HepG2 (cell line): ENCODE measurements around the gene U2AF2. TPM values are rescaled to one million over a fixed set of nuclear protein-coding genes. Genes with fewer than 3 reads are reported as not detected.
A peak's percentile ranks its signal among the peaks of the same experiment; 100 is the strongest.

Experiments
- DMTF1 ChIP-seq: sonication (generic); formaldehyde crosslinking; IDR thresholded peaks from 2 replicates; pipeline ENCODE4 v1.4.0; 2020; ENCODE audit warnings: mild to moderate bottlenecking, missing genetic modification reagents
- GTF2F1 ChIP-seq: fragments of 150-350 bp; IDR thresholded peaks from 2 replicates; pipeline ENCODE4 v1.6.1; 2014; ENCODE audit warnings: low read length
- HMG20B ChIP-seq: conservative IDR thresholded peaks from 2 replicates; pipeline ENCODE4 v1.6.1; 2016; ENCODE audit warnings: missing genetic modification reagents, missing compliant biosample characterization
- KDM4B ChIP-seq: sonication (generic); formaldehyde crosslinking; IDR thresholded peaks from 2 replicates; pipeline ENCODE4 v1.4.0; 2020; ENCODE audit warnings: missing genetic modification reagents
- MED1 ChIP-seq: sonication (generic); formaldehyde crosslinking; IDR thresholded peaks from 2 replicates; pipeline ENCODE4 v1.4.0; 2020; ENCODE audit warnings: missing genetic modification reagents
- NFE2L1 ChIP-seq: sonication (generic); formaldehyde crosslinking; IDR thresholded peaks from 2 replicates; pipeline ENCODE4 v1.4.0; 2020; ENCODE audit warnings: missing genetic modification reagents, mild to moderate bottlenecking, borderline replicate concordance
- NFYB ChIP-seq: sonication (generic); formaldehyde crosslinking; IDR thresholded peaks from 2 replicates; pipeline ENCODE4 v1.4.0; 2020; ENCODE audit warnings: missing genetic modification reagents
- SAP130 ChIP-seq: IDR thresholded peaks from 2 replicates; pipeline ENCODE4 v1.6.1; 2016; ENCODE audit warnings: low read depth
- SUZ12 ChIP-seq: fragments of 150-350 bp; IDR thresholded peaks from 2 replicates; pipeline ENCODE4 v1.6.1; 2014; ENCODE audit warnings: low read depth, low read length
- ZBTB43 ChIP-seq: sonication (generic); formaldehyde crosslinking; conservative IDR thresholded peaks from 2 replicates; pipeline ENCODE4 v1.4.0; 2020; ENCODE audit warnings: missing genetic modification reagents
- ZBTB7A ChIP-seq: sonication (generic); formaldehyde crosslinking; IDR thresholded peaks from 2 replicates; pipeline ENCODE4 v1.8.0; 2022; ENCODE audit warnings: mild to moderate bottlenecking, missing genetic modification reagents
- ZNF17 ChIP-seq: sonication (generic); formaldehyde crosslinking; IDR thresholded peaks from 2 replicates; pipeline ENCODE4 v1.5.0; 2020; ENCODE audit warnings: mild to moderate bottlenecking, missing genetic modification reagents
- ZNF24 ChIP-seq: fragments of 450-650 bp; IDR thresholded peaks from 2 replicates; pipeline ENCODE4 v1.6.1; 2017; ENCODE audit warnings: antibody characterized with exemption, mild to moderate bottlenecking
- ZNF670 ChIP-seq: sonication (generic); formaldehyde crosslinking; IDR thresholded peaks from 2 replicates; pipeline ENCODE4 v1.8.0; 2022; ENCODE audit warnings: mild to moderate bottlenecking, missing genetic modification reagents, borderline replicate concordance
- ZNF749 ChIP-seq: sonication (generic); formaldehyde crosslinking; IDR thresholded peaks from 2 replicates; pipeline ENCODE4 v1.8.0; 2022; ENCODE audit warnings: mild to moderate bottlenecking, missing genetic modification reagents, moderate library complexity, borderline replicate concordance
- ZSCAN21 ChIP-seq: sonication (generic); formaldehyde crosslinking; IDR thresholded peaks from 2 replicates; pipeline ENCODE4 v1.8.0; 2022; ENCODE audit warnings: mild to moderate bottlenecking, missing genetic modification reagents, moderate library complexity, borderline replicate concordance
- polyA plus RNA-seq, 8 experiments: library from polyadenylated mRNA; depleted of rRNA in 3 of 8; stranded (reverse) in 7 of 8; unstranded in 1 of 8; fragments of >200 nt; fragmentation: Illumina TruSeq in 4 of 8; extraction: Trizol in 4 of 8; gene quantifications; 2 replicates each; pipeline versions ENCODE4 v1.2.1 to v1.2.3, GENCODE V29; 2011 to 2016; ENCODE audit warnings: low read depth in 4 of 8, missing spikeins in 1 of 8, mixed read lengths in 1 of 8; ENCODE audit not compliant: insufficient read depth in 1 of 8
- total RNA-seq, 5 experiments: library from RNA; depleted of rRNA; stranded (reverse); fragments of >200 nt; fragmentation: Illumina TruSeq; extraction: Trizol; gene quantifications; 2 replicates each; pipeline ENCODE4 v1.2.3, GENCODE V29; 2016; ENCODE audit warnings: low read depth in 1 of 5
- TF ChIP-seq, protein P1 (sequence below): sonication (generic); formaldehyde crosslinking; conservative IDR thresholded peaks from 2 replicates; pipeline ENCODE4 v1.5.0; 2020; ENCODE audit warnings: missing genetic modification reagents
- TF ChIP-seq, protein P2 (sequence below): sonication (generic); formaldehyde crosslinking; IDR thresholded peaks from 2 replicates; pipeline ENCODE4 v1.4.0; 2020; ENCODE audit warnings: mild to moderate bottlenecking, missing genetic modification reagents
- TF ChIP-seq, protein P3 (sequence below): sonication (generic); formaldehyde crosslinking; IDR thresholded peaks from 2 replicates; pipeline ENCODE4 v1.5.1; 2020; ENCODE audit warnings: missing genetic modification reagents, mild to moderate bottlenecking, borderline replicate concordance

Gene U2AF2
- total and polyA plus RNA-seq, 2 of the 13 experiments (the other 11 are each of a cell fraction or from before 2014, with no cell fraction given), result 84.3 to 124 TPM

DNA sequence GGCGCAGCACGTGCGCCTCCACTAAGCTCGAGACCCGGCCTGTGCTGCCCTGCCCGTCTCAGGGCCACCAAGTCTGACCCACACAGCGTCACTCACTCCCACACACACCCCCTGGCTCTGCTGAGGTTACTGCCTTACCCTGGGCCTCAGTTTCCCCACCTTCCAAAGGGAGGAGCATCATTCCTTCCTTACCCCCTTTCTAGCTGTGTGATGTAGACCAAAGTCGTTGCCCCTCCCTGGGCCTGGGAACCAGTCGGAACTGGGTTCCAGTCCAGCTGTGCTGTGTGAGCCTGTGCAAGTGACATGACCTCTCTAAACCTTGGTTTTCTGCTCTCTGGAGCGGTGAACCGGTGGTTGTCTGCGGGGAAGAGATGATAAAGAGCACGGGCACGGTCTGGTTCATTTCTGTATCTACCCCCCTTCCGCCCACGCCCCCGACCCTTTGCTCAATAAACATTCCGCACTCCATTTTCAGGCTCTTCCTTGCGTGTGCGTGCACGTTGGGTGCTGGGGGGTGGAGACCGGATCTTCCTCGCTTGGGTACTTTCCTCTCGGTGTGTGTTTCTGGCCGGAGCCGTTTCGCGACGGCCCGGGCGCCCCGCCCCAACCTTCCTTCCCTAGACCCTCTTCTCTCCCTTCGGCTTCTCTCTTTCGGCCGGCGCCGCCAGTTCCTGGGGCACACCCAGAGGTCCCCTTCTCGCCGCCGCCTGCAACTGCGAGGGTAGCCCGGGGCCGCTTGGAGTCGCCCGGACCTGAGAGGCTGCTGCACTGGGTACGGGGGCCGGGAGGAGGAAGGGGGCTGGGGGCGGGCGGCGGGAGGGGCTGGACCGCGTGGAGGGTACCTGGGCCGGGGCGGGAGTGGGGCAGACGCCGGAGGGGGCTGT is 11.6 kb upstream of the U2AF2 start, which contains the start of gene ZNF581 (continued):
- peak; percentile 64 for TF ChIP-seq MED1 (CRISPR knock-in tag)
- TF ChIP-seq ZBTB43 (CRISPR knock-in tag), result no peak
- TF ChIP-seq HMG20B (CRISPR knock-in tag), result no peak
- TF ChIP-seq, protein P1, sequence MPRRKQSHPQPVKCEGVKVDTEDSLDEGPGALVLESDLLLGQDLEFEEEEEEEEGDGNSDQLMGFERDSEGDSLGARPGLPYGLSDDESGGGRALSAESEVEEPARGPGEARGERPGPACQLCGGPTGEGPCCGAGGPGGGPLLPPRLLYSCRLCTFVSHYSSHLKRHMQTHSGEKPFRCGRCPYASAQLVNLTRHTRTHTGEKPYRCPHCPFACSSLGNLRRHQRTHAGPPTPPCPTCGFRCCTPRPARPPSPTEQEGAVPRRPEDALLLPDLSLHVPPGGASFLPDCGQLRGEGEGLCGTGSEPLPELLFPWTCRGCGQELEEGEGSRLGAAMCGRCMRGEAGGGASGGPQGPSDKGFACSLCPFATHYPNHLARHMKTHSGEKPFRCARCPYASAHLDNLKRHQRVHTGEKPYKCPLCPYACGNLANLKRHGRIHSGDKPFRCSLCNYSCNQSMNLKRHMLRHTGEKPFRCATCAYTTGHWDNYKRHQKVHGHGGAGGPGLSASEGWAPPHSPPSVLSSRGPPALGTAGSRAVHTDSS (CRISPR knock-in tag), result no peak
- TF ChIP-seq ZNF17, result no peak
- 0 out of 2 replicates have a peak, but pooled peaks have one; percentile 46 for TF ChIP-seq ZSCAN21 (CRISPR knock-in tag)
- no peak for TF ChIP-seq GTF2F1
- no peak for TF ChIP-seq ZNF670 (CRISPR knock-in tag)
- TF ChIP-seq ZBTB7A (CRISPR knock-in tag), result no peak
- no peak for TF ChIP-seq DMTF1
- no peak for TF ChIP-seq SUZ12
- no peak for TF ChIP-seq ZNF24
- TF ChIP-seq, protein P2, sequence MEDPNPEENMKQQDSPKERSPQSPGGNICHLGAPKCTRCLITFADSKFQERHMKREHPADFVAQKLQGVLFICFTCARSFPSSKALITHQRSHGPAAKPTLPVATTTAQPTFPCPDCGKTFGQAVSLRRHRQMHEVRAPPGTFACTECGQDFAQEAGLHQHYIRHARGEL (CRISPR knock-in tag), result no peak
- TF ChIP-seq ZNF749, result no peak; the same call in 1 of the 2 replicates
- TF ChIP-seq, protein P3, sequence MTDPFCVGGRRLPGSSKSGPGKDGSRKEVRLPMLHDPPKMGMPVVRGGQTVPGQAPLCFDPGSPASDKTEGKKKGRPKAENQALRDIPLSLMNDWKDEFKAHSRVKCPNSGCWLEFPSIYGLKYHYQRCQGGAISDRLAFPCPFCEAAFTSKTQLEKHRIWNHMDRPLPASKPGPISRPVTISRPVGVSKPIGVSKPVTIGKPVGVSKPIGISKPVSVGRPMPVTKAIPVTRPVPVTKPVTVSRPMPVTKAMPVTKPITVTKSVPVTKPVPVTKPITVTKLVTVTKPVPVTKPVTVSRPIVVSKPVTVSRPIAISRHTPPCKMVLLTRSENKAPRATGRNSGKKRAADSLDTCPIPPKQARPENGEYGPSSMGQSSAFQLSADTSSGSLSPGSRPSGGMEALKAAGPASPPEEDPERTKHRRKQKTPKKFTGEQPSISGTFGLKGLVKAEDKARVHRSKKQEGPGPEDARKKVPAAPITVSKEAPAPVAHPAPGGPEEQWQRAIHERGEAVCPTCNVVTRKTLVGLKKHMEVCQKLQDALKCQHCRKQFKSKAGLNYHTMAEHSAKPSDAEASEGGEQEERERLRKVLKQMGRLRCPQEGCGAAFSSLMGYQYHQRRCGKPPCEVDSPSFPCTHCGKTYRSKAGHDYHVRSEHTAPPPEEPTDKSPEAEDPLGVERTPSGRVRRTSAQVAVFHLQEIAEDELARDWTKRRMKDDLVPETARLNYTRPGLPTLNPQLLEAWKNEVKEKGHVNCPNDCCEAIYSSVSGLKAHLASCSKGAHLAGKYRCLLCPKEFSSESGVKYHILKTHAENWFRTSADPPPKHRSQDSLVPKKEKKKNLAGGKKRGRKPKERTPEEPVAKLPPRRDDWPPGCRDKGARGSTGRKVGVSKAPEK, result 0 out of 2 replicates have a peak, but pooled peaks have one; percentile 43
- peak; percentile 84 for TF ChIP-seq SAP130 (CRISPR knock-in tag)
- no peak for TF ChIP-seq NFYB (CRISPR knock-in tag)
- TF ChIP-seq NFE2L1 (CRISPR knock-in tag), result no peak
- TF ChIP-seq KDM4B, result no peak
